Measurements from ENCODE around the gene SLCO1B3.

SLCO1B3 gene

DNA sequence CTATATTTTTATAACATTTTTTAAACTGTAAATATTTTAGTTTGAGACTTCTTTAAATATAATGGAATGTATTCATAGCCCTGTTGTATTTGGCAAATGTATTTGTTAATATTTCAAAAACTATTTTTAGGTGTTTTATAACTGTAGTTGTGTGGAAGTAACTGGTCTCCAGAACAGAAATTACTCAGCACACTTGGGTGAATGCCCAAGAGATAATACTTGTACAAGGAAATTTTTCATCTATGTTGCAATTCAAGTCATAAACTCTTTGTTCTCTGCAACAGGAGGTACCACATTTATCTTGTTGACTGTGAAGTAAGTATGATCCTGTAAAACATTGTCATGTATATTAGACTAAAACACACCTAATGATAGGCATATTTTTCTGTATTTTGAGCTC lies 72.8 kb downstream of the SLCO1B3 start:
- no peak for DNase-seq (ENCODE audit: low read depth in 2 of 2)

DNA sequence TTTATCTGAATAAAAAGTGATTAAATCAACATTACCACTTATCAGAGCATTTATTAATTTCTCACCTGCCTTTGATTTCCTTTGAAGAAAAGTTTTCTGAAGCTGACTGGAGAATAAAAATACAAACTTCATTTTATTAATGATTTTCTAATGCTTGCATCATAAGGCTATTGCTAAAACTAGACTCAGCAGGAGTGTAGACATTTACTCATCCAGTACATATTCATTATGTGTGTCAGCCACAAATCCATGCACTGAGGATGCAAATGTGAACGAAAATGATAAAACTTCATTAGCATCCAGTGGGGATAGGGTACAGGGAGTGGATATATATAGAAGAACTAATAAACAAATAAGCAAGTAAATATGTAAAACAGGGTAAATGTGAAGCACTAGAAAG lies 74.6 kb downstream of the SLCO1B3 start:
- DNase-seq (ENCODE audit: low read depth in 2 of 2), result no peak

DNA sequence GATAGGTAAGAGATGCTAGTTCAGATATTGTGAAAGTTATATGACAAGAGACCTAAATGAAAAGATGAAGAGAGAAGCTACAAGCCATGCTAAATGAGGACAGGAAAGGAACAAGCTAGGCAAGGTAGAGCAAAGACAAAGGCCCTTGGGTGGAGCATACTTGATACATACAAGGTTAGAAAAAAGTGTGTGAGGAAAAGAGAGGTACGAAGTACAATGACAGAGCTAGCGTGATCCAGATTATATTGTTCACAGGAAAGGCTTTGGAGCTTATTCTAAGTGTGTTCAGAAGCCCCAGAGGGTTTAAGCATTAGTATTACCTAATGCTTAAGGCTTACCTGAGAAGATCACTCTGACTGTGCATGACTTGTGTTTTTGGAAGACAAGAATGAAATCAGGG lies 75.0 kb downstream of the SLCO1B3 start:
- DNase-seq (ENCODE audit: low read depth in 2 of 2), result no peak

DNA sequence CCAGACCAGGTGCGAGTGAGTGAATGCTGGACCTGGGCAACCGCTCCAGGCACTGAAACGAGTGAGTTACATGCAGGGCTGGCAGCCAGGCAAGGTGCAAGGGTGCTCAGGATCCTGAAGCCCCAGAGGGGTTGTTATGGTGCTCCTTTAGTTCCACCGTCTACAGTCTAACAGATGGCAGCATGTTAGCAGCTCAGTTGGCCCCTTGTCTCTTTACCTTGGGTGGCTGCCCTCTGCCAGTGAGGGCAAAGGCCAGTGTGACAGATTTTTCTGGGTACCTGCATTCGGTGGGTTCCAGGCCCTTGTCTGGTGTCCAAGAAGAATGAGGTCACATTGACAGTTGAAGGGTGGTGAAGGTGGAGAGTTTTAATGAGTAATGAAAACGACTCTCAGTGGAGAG lies 106.8 kb downstream of the SLCO1B3 start:
- DNase-seq (ENCODE audit: low read depth in 2 of 2), result no peak

DNA sequence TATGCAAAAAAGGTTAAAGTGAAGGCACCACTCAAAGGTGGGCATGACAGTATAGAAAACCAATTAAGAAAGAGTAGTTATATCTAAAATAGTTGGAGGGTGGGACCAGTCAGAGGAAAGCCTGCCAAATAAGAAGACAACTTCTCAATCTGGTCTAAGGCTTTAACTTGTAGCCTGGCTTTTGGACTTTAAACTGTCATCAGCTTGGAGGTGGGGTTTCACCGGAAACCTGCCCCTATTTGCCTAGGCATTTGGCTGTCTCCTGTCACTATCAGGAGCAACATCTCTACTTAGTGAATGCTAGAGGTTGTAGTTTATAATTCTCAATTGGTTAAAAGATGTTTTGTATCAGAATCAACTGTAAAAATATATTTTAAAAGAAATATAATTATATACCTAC lies 107.3 kb downstream of the SLCO1B3 start:
- no peak for DNase-seq (ENCODE audit: low read depth in 2 of 2)

DNA sequence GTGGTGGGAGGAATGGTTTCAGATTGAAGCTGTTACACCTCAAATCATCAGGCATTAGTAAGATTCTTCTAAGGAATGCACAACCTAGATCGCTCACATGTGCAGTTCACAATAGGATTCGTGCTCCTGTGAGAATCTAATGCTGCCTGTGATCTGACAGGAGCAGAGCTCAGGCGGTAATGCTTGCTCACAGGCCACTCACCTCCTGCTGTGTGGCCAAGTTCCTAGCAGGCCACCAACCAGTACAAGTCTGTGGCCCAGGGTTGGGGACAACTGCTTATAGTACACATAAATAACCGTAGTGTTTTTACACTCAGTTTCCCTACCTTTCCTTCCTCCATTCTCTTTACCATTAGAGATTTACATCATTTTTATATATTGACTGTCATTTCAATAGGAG lies 121.4 kb downstream of the SLCO1B3 start:
- no peak for DNase-seq (ENCODE audit: low read depth in 2 of 2)

DNA sequence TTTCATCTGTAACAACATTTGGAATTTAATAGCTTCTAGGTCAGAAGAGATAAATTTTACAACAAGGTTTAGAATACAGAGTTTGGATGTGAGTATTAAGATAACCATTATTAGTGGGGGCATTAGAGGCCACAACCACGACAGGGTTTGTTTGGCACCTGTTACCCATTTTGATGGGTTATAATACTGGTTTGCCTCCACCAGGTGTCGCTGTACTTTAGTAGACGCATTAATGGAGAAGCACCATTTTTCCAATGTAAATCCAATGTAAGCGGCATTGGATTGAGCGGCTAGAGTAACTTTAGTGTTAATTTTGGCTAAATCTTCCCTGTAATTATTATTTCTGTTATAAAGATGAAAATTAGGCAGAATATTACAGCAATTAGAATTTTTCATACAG lies 136.2 kb downstream of the SLCO1B3 start:
- no peak for DNase-seq (ENCODE audit: low read depth in 2 of 2)

DNA sequence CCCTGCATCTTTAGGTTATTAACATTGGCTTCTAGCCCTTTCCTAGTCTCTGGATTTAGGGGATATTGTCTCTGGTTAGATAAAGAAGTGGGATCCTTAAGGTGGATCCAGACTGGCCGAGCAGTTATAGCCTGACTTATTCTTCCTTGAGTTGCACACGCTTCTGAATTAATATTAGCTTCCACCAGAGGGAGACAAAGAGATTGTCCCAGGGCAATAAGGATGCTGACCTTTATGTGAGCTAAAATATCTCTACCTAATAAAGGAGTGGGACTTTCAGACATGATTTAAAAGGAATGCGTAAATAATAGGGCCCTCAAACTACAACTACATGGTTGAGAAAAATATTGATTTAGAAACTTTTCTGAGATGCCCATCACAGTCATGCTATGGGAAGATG lies 139.7 kb downstream of the SLCO1B3 start:
- no peak for DNase-seq (ENCODE audit: low read depth in 2 of 2)

DNA sequence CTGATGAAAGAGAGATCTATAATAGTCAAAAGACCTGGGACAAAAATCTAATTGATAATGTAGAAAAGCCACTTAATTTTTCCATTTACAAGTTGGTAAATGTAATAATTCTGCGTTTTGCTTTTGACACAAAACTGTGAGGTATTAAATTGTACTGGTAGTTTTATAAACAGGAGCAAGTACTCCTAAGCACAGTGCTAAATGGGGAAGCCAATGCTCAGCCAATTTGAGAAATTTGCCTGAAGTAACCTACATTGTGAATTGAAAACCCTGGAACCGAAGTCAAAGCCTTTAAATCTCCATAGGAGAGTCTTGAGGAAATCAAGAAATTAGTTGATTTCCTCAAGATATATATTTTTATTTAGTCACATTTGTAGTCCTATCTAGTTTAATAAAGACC lies 152.8 kb downstream of the SLCO1B3 start:
- no peak for DNase-seq (ENCODE audit: low read depth in 2 of 2)

DNA sequence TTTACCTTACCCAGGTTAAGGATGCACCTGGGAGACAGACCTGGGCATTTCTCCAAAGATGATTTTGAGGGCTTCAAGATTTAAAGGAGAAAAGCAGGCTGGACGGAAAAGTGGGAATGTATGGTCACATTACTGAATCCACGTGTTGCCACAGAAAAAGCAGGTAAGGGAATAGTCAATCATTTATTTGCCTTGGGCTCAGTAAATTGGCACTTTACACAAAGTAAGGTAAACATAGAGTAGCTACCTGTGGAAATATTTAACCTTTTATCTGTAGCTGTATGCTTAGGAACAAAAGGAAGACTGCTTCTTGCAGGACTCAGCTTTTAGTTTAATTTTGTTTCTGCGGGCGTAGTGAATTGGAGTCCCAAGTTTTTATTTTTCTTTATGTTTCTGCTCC lies 153.3 kb downstream of the SLCO1B3 start:
- DNase-seq (ENCODE audit: low read depth in 2 of 2), result no peak

All from fibroblast of skin of left quadriceps (primary cell).